Neural cell (in vitro differentiated cells): ENCODE results near the gene RGS16. TPM values are rescaled to one million over a fixed set of nuclear protein-coding genes. Genes with fewer than 3 reads are reported as not detected.
A peak's percentile ranks its signal among the peaks of the same experiment; 100 is the strongest.

ENCODE experiments used
- H2AFZ ChIP-seq: fragments of 200-600, 300-800 bp; sonication (generic), shearing (Covaris generic); 2 replicates; pipeline ENCODE4 v1.6.0; 2014; ENCODE audit warnings: low read depth, mild to moderate bottlenecking, antibody characterized with exemption, low read length, moderate library complexity
- H3F3A ChIP-seq: fragments of 200-600 bp; shearing (Covaris generic); 2 replicates; pipeline ENCODE4 v1.6.1; 2016; ENCODE audit warnings: mild to moderate bottlenecking, moderate library complexity, mixed read lengths, antibody characterized with exemption, low read length; ENCODE audit not compliant: insufficient read depth, poor library complexity, severe bottlenecking
- H3K27ac ChIP-seq: fragments of 200-600, 300-800 bp; sonication (generic), shearing (Covaris generic); 2 replicates; pipeline ENCODE4 v1.5.1; 2014; ENCODE audit warnings: mild to moderate bottlenecking, low read length, moderate library complexity
- H3K27me3 ChIP-seq: fragments of 300-800, 200-600 bp; sonication (generic), shearing (Covaris generic); 2 replicates; pipeline ENCODE4 v1.6.0; 2014; ENCODE audit warnings: mild to moderate bottlenecking, low read depth, low read length, moderate library complexity; ENCODE audit not compliant: insufficient read depth
- H3K36me3 ChIP-seq: fragments of 300-800, 200-600 bp; sonication (generic), shearing (Covaris generic); 2 replicates; pipeline ENCODE4 v1.5.1; 2014; ENCODE audit warnings: mild to moderate bottlenecking, antibody characterized with exemption, low read length, moderate library complexity; ENCODE audit not compliant: insufficient read depth
- H3K4me2 ChIP-seq: fragments of 300-800, 200-600 bp; sonication (generic), shearing (Covaris generic); 2 replicates; pipeline ENCODE4 v1.6.0; 2014; ENCODE audit warnings: mild to moderate bottlenecking, low read length
- H3K4me3 ChIP-seq: fragments of 300-800, 200-600 bp; sonication (generic), shearing (Covaris generic); 2 replicates; pipeline ENCODE4 v1.5.1; 2014; ENCODE audit warnings: mild to moderate bottlenecking, low read length, moderate library complexity
- H3K79me2 ChIP-seq: fragments of 200-600 bp; shearing (Covaris generic); replicated peaks from 2 replicates; pipeline ENCODE4 v1.6.0; 2014; ENCODE audit warnings: mild to moderate bottlenecking, low read length, moderate library complexity; ENCODE audit not compliant: insufficient read depth
- H3K9ac ChIP-seq: fragments of 300-800, 200-600 bp; sonication (generic), shearing (Covaris generic); 2 replicates; pipeline ENCODE4 v1.6.1; 2016; ENCODE audit warnings: mild to moderate bottlenecking, low read length, mixed read lengths
- H3K9me2 ChIP-seq: fragments of 200-600 bp; shearing (Covaris generic); 2 replicates; pipeline ENCODE4 v1.6.1; 2016; ENCODE audit warnings: mild to moderate bottlenecking, low read length, mixed read lengths; ENCODE audit not compliant: insufficient read depth
- H3K9me3 ChIP-seq: fragments of 200-600, 300-800 bp; sonication (generic), shearing (Covaris generic); 2 replicates; pipeline ENCODE4 v1.6.1; 2016; ENCODE audit warnings: mild to moderate bottlenecking, mixed run types, low read length, moderate library complexity, mixed read lengths
- H4K20me1 ChIP-seq: fragments of 200-600 bp; shearing (Covaris generic); 2 replicates; pipeline ENCODE4 v1.6.1; 2016; ENCODE audit warnings: mild to moderate bottlenecking, mixed run types; ENCODE audit not compliant: insufficient read depth
- CTCF ChIP-seq: fragments of 450-650 bp; IDR thresholded peaks from 2 replicates; pipeline ENCODE4 v1.5.1; 2014; ENCODE audit warnings: antibody characterized with exemption, mild to moderate bottlenecking, moderate library complexity; ENCODE audit not compliant: poor library complexity, severe bottlenecking
- EP300 ChIP-seq: fragments of 450-650 bp; conservative IDR thresholded peaks from 2 replicates; pipeline ENCODE4 v1.6.1; 2014; ENCODE audit warnings: antibody characterized with exemption, mild to moderate bottlenecking, moderate library complexity; ENCODE audit not compliant: poor library complexity, severe bottlenecking
- EZH2 ChIP-seq: fragments of 200-600, 300-800 bp; shearing (Covaris generic), sonication (generic); IDR thresholded peaks from 2 replicates; pipeline ENCODE4 v1.6.1; 2014; ENCODE audit warnings: antibody characterized with exemption, low read length, borderline replicate concordance, mild to moderate bottlenecking; ENCODE audit not compliant: insufficient read depth, poor library complexity, severe bottlenecking
- MXI1 ChIP-seq: fragments of 450-650 bp; conservative IDR thresholded peaks from 2 replicates; pipeline ENCODE4 v1.6.1; 2014; ENCODE audit warnings: antibody characterized with exemption, mild to moderate bottlenecking; ENCODE audit not compliant: poor library complexity, severe bottlenecking
- POLR2AphosphoS5 ChIP-seq: IDR thresholded peaks from 2 replicates; pipeline ENCODE4 v1.6.1; 2012
- RAD21 ChIP-seq: fragments of 450-650 bp; conservative IDR thresholded peaks from 2 replicates; pipeline ENCODE4 v1.6.1; 2014; ENCODE audit warnings: antibody characterized with exemption, mild to moderate bottlenecking, moderate library complexity
- REST ChIP-seq: IDR thresholded peaks from 2 replicates; pipeline ENCODE4 v1.6.1; 2012; ENCODE audit warnings: borderline replicate concordance
- SMC3 ChIP-seq: fragments of 450-650 bp; conservative IDR thresholded peaks from 2 replicates; pipeline ENCODE4 v1.6.1; 2014; ENCODE audit warnings: antibody characterized with exemption, mild to moderate bottlenecking, moderate library complexity; ENCODE audit not compliant: poor library complexity
- TAF1 ChIP-seq: IDR thresholded peaks from 2 replicates; pipeline ENCODE4 v1.6.1; 2012; ENCODE audit warnings: low read depth
- polyA plus RNA-seq: library from polyadenylated mRNA; depleted of rRNA; stranded (reverse); fragments of >200 nt; gene quantifications from 2 replicates; pipeline ENCODE4 v1.2.3, GENCODE V29; 2014

Gene RGS16
- polyA plus RNA-seq, 1 donor from 2014 or later = 1.1 TPM

GRCh38 chr1:182628657-182629056 lies 24.5 kb upstream of the RGS16 start:
- H3K36me3 ChIP-seq = no peaks in the 10 kb centered on the region
- H3K27me3 ChIP-seq = no peaks in the 10 kb centered on the region
- H2AFZ ChIP-seq = no peak overlapping the region
- H3K9ac ChIP-seq = no peak overlapping the region
- H3K9me2 ChIP-seq = no peaks in the 10 kb centered on the region
- no peaks in the 10 kb centered on the region for H4K20me1 ChIP-seq
- H3K9me3 ChIP-seq = no peaks in the 10 kb centered on the region
- TF ChIP-seq REST = no peak
- no peak for TF ChIP-seq POLR2AphosphoS5
- no peak for TF ChIP-seq TAF1
- TF ChIP-seq MXI1 = no peak
- no peak for TF ChIP-seq EP300
- TF ChIP-seq SMC3 = no peak
- no peak for TF ChIP-seq EZH2
- no peak for TF ChIP-seq CTCF
- TF ChIP-seq RAD21 = no peak
- H3K27ac ChIP-seq = no peak overlapping the region
- no peak overlapping the region for H3K4me3 ChIP-seq
- no peaks in the 10 kb centered on the region for H3K79me2 ChIP-seq
- H3K4me2 ChIP-seq = no peak overlapping the region
- no peaks in the 10 kb centered on the region for H3F3A ChIP-seq

- Histone ChIP-seq H3K36me3 (no peaks in the 10 kb centered on the region), H3K9me2 (no peaks in the 10 kb centered on the region), H3K4me3 (no peak overlapping the region), H3K4me2 (no peak overlapping the region), H2AFZ (no peak overlapping the region), H3K27ac (no peak overlapping the region), H4K20me1 (no peaks in the 10 kb centered on the region), H3K9ac (no peak overlapping the region), H3K9me3 (no peaks in the 10 kb centered on the region), H3F3A (no peaks in the 10 kb centered on the region), H3K27me3 (no peaks in the 10 kb centered on the region), H3K79me2 (no peaks in the 10 kb centered on the region)
- TF ChIP-seq RAD21 = no peak
- TF ChIP-seq POLR2AphosphoS5 = no peak
- TF ChIP-seq EP300 = peak; percentile 21
- TF ChIP-seq CTCF = no peak
- TF ChIP-seq EZH2 = no peak
Observed at GRCh38 chr1:182627622-182628021, 23.4 kb upstream of the RGS16 start.
